ENCODE data around the gene NMNAT3. TPM values are rescaled to one million over a fixed set of nuclear protein-coding genes. Genes with fewer than 3 reads are reported as not detected.
A peak's percentile ranks its signal among the peaks of the same experiment; 100 is the strongest.

Gene NMNAT3
- total RNA-seq, 1 experiment from 2014 or later: 4.8 TPM

GRCh38 chr3:139523718-139524117 is 154.1 kb downstream of the NMNAT3 start:
- H3K9me3 ChIP-seq (ENCODE audit: low read length): no peaks in the 10 kb centered on the region
- no peak overlapping the region for H2AFZ ChIP-seq (ENCODE audit: low read length)
- no peak overlapping the region for H3K4me2 ChIP-seq (ENCODE audit: low read length)
- no peak overlapping the region for H3K27ac ChIP-seq (ENCODE audit: low read length)
- intact Hi-C loops (cut with micrococcal nuclease): no loop called here
- H3K27me3 ChIP-seq (ENCODE audit: low read length): no peaks in the 10 kb centered on the region
- DNase-seq (no peak), ATAC-seq (no peak)
- no peaks in the 10 kb centered on the region for H3K79me2 ChIP-seq (ENCODE audit: low read length)
- H3K9me2 ChIP-seq (replicated peaks; ENCODE audit: low read length): no peaks in the 10 kb centered on the region
- H3F3A ChIP-seq (ENCODE audit: low read length, unreplicated experiment): no peaks in the 10 kb centered on the region
- BruUV-seq (replicated peaks): no TSS peak
- H3K9ac ChIP-seq (ENCODE audit: low read length): no peak overlapping the region
- POLR2A ChIA-PET (ENCODE audit: unreplicated experiment): no interaction called here
- H4K20me1 ChIP-seq (ENCODE audit: low read length): no peaks in the 10 kb centered on the region
- H3K36me3 ChIP-seq (ENCODE audit: low read depth, low read length): no peaks in the 10 kb centered on the region
- no peak for TF ChIP-seq CTCF (conservative IDR thresholded peaks at IDR 0.05; ENCODE audit: low read depth, low read length)
- no peak for TF ChIP-seq EZH2 (IDR thresholded peaks at IDR 0.05; ENCODE audit: low read length, unreplicated experiment)
- TF ChIP-seq EZH2phosphoT487 (IDR thresholded peaks at IDR 0.05; ENCODE audit: borderline replicate concordance, low read length): no peak
- H3K4me3 ChIP-seq (ENCODE audit: low read length): no peak overlapping the region
- CTCF ChIA-PET: no interaction called here
- no peaks in the 10 kb centered on the region for H3K4me1 ChIP-seq (ENCODE audit: insufficient read depth, low read length)

DNA sequence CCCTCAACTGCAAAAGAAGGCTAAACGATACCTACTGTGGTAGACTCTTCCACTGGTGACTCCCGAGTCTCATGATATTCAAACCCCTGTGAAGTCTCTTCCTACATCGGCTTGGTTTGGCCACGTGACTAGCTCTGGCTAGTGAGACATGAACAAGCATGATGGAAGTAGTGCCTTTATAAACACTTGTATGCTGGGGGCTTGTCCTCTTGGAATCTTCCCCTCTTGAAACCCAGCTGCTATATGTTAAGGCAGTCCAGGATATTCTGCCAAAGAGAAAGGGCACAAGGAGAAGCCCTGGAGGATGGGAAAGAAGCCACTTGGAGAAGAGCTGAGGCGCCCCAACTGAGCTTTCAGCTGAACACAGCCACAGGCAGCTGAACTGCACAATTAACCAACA is 154.6 kb downstream of the NMNAT3 start:
- no TSS peak for BruUV-seq (replicated peaks)
- ATAC-seq (no peak), DNase-seq (no peak)
- H3K36me3 ChIP-seq (ENCODE audit: low read depth, low read length): no peaks in the 10 kb centered on the region
- no peak overlapping the region for H3K4me2 ChIP-seq (ENCODE audit: low read length)
- TF ChIP-seq CTCF (conservative IDR thresholded peaks at IDR 0.05; ENCODE audit: low read depth, low read length) (no peak), EZH2 (IDR thresholded peaks at IDR 0.05; ENCODE audit: low read length, unreplicated experiment) (no peak), EZH2phosphoT487 (IDR thresholded peaks at IDR 0.05; ENCODE audit: borderline replicate concordance, low read length) (no peak)
- H3K4me1 ChIP-seq (ENCODE audit: insufficient read depth, low read length): no peaks in the 10 kb centered on the region
- H3K9me2 ChIP-seq (replicated peaks; ENCODE audit: low read length): no peaks in the 10 kb centered on the region
- ChIA-PET CTCF (no interaction called here), POLR2A (ENCODE audit: unreplicated experiment) (no interaction called here)
- no peaks in the 10 kb centered on the region for H3F3A ChIP-seq (ENCODE audit: low read length, unreplicated experiment)
- no peaks in the 10 kb centered on the region for H3K79me2 ChIP-seq (ENCODE audit: low read length)
- H3K9ac ChIP-seq (ENCODE audit: low read length): no peak overlapping the region
- intact Hi-C loops (cut with micrococcal nuclease): no loop called here
- no peak overlapping the region for H3K27ac ChIP-seq (ENCODE audit: low read length)
- no peaks in the 10 kb centered on the region for H3K9me3 ChIP-seq (ENCODE audit: low read length)
- no peaks in the 10 kb centered on the region for H4K20me1 ChIP-seq (ENCODE audit: low read length)
- no peaks in the 10 kb centered on the region for H3K27me3 ChIP-seq (ENCODE audit: low read length)
- H2AFZ ChIP-seq (ENCODE audit: low read length): no peak overlapping the region
- no peak overlapping the region for H3K4me3 ChIP-seq (ENCODE audit: low read length)

DNA sequence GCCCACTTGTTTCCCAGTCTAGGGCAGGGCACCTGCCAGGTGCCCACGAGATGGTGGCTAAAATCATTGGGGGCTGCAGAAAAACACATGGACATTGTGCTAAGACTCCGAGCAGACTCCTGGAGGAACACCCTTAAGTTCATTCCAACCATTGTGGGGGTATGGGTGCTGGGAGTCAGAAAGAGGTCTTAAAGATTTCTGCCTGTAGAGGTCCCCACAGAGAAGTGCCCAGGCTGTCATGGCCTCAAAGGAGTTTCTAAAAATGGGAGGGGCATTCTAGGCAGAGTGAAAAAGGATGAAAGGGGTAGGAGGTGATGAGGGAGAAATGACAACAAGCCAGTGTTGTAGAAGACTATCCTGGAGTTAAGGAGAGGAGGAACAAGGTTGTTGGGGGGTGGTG is 155.4 kb downstream of the NMNAT3 start:
- Histone ChIP-seq H3K9me3 (ENCODE audit: low read length) (no peaks in the 10 kb centered on the region), H3K4me3 (ENCODE audit: low read length) (no peak overlapping the region), H3K4me2 (ENCODE audit: low read length) (no peak overlapping the region), H3K79me2 (ENCODE audit: low read length) (no peaks in the 10 kb centered on the region), H3K27me3 (ENCODE audit: low read length) (no peaks in the 10 kb centered on the region), H3K36me3 (ENCODE audit: low read depth, low read length) (no peaks in the 10 kb centered on the region), H2AFZ (ENCODE audit: low read length) (no peak overlapping the region), H3K9me2 (replicated peaks; ENCODE audit: low read length) (no peaks in the 10 kb centered on the region), H3K27ac (ENCODE audit: low read length) (no peak overlapping the region), H4K20me1 (ENCODE audit: low read length) (no peaks in the 10 kb centered on the region), H3F3A (ENCODE audit: low read length, unreplicated experiment) (no peaks in the 10 kb centered on the region), H3K9ac (ENCODE audit: low read length) (no peak overlapping the region), H3K4me1 (ENCODE audit: insufficient read depth, low read length) (no peaks in the 10 kb centered on the region)
- ChIA-PET CTCF (no interaction called here), POLR2A (ENCODE audit: unreplicated experiment) (no interaction called here)
- no TSS peak for BruUV-seq (replicated peaks)
- no peak for DNase-seq
- intact Hi-C loops (cut with micrococcal nuclease): no loop called here
- ATAC-seq: no peak
- TF ChIP-seq CTCF (conservative IDR thresholded peaks at IDR 0.05; ENCODE audit: low read depth, low read length): peak; percentile 30; the same call in 1 of the 2 replicates
- no peak for TF ChIP-seq EZH2phosphoT487 (IDR thresholded peaks at IDR 0.05; ENCODE audit: borderline replicate concordance, low read length)
- TF ChIP-seq EZH2 (IDR thresholded peaks at IDR 0.05; ENCODE audit: low read length, unreplicated experiment): no peak
